Activated CD8-positive, alpha-beta memory T cell treated with anti-CD3 and anti-CD28 coated beads, Interleukin-2, amount 50 U/mL, for 1 hour (primary cell): ENCODE results near the gene MBD6.

ENCODE experiments used
- DNase-seq: peaks from one replicate; pipeline ENCODE4 v3.0.0-alpha.2; 2020; ENCODE audit errors: extremely low read depth

Gene MBD6

GRCh38 chr12:57522011-57522886 is at the start of gene MBD6:
Gene MBD6, plus strand, starts transcription at chr12:57522824. Its CDS starts 1,480 bp downstream, at chr12:57524304.
- peak; percentile 56 for DNase-seq

GRCh38 chr12:57473392-57473791 is 49.2 kb upstream of the MBD6 start:
- no peak for DNase-seq

GRCh38 chr12:57473886-57474285 is 48.7 kb upstream of the MBD6 start:
- no peak for DNase-seq

GRCh38 chr12:57474430-57474829 is 48.2 kb upstream of the MBD6 start:
- no peak for DNase-seq

GRCh38 chr12:57474862-57475261 is 47.8 kb upstream of the MBD6 start:
- no peak for DNase-seq

GRCh38 chr12:57475271-57476161 is 47.1 kb upstream of the MBD6 start:
- no peak for DNase-seq

- DNase-seq = no peak
These were observed 46.2 kb upstream of the MBD6 start for GRCh38 chr12:57476162-57476992.

- DNase-seq = no peak
These were observed 45.5 kb upstream of the MBD6 start for GRCh38 chr12:57476993-57477709.

GRCh38 chr12:57477710-57478681 is 44.6 kb upstream of the MBD6 start:
- no peak for DNase-seq

- DNase-seq = no peak
These were observed 43.6 kb upstream of the MBD6 start for GRCh38 chr12:57479043-57479375.

- no peak for DNase-seq
These were observed 43.1 kb upstream of the MBD6 start, which contains the start of gene ARHGAP9 for GRCh38 chr12:57479376-57480115. Gene ARHGAP9, minus strand, starts transcription at chr12:57479866. Its CDS starts 460 bp downstream, at chr12:57479406.

- no peak for DNase-seq
These were observed 41.0 kb upstream of the MBD6 start for GRCh38 chr12:57481671-57482070.

- DNase-seq = no peak
These were observed 39.2 kb upstream of the MBD6 start for GRCh38 chr12:57483466-57483865.

GRCh38 chr12:57485695-57486094 is 36.9 kb upstream of the MBD6 start:
- DNase-seq = no peak

GRCh38 chr12:57487055-57487596 is 35.5 kb upstream of the MBD6 start:
- DNase-seq = no peak

- peak; percentile 85 for DNase-seq
These were observed 34.8 kb upstream of the MBD6 start, which contains the start of gene MARS1 for GRCh38 chr12:57487597-57488401. Gene MARS1, plus strand, starts transcription at chr12:57488068. Its CDS starts 23 bp downstream, at chr12:57488091.

- DNase-seq = no peak
These were observed 34.0 kb upstream of the MBD6 start for GRCh38 chr12:57488402-57489156.
